ENCODE measurements around the gene TYW1.
"Not testable (repeated sequence)": the region's sequence is repeated elsewhere in the genome, so short reads cannot be mapped to it uniquely, and the experiment has no call there.

The TYW1 gene

GRCh38 chr7:67192123-67192702, 195.6 kb downstream of the TYW1 start:
- DNase-seq, H3K4me3 Mint-ChIP-seq, H3K27me3 Mint-ChIP-seq, CTCF ChIA-PET, H3K27ac Mint-ChIP-seq, H3K9me3 Mint-ChIP-seq: not testable (repeated sequence)
- H3K4me1 Mint-ChIP-seq, result peaks cover 11% of the 10 kb centered on the region
- peaks cover 14% of the 10 kb centered on the region for H3K36me3 Mint-ChIP-seq

GRCh38 chr7:67192889-67193613, 196.4 kb downstream of the TYW1 start:
- CTCF ChIA-PET, H3K27me3 Mint-ChIP-seq, H3K9me3 Mint-ChIP-seq, H3K27ac Mint-ChIP-seq, H3K4me3 Mint-ChIP-seq, DNase-seq: not testable (repeated sequence)
- Mint-ChIP-seq H3K36me3 (peaks cover 14% of the 10 kb centered on the region), H3K4me1 (peaks cover 11% of the 10 kb centered on the region)

GRCh38 chr7:67196176-67196575, 199.5 kb downstream of the TYW1 start:
- H3K36me3 Mint-ChIP-seq, result peaks cover 21% of the 10 kb centered on the region
- H3K4me3 Mint-ChIP-seq, H3K9me3 Mint-ChIP-seq, DNase-seq, H3K4me1 Mint-ChIP-seq, CTCF ChIA-PET, H3K27me3 Mint-ChIP-seq, H3K27ac Mint-ChIP-seq: not testable (repeated sequence)

GRCh38 chr7:67198865-67199526, 202.4 kb downstream of the TYW1 start:
- CTCF ChIA-PET, H3K27me3 Mint-ChIP-seq: not testable (repeated sequence)

GRCh38 chr7:67205772-67206171, 209.1 kb downstream of the TYW1 start:
- H3K9me3 Mint-ChIP-seq, H3K27ac Mint-ChIP-seq, H3K4me3 Mint-ChIP-seq, DNase-seq, H3K27me3 Mint-ChIP-seq, CTCF ChIA-PET, H3K4me1 Mint-ChIP-seq: not testable (repeated sequence)
- H3K36me3 Mint-ChIP-seq, result peaks cover 18% of the 10 kb centered on the region

More at GRCh38 chr7:67198865-67199526, 202.4 kb downstream of the TYW1 start:
- H3K4me1 Mint-ChIP-seq, H3K4me3 Mint-ChIP-seq, H3K27ac Mint-ChIP-seq, H3K9me3 Mint-ChIP-seq, DNase-seq: not testable (repeated sequence)
- H3K36me3 Mint-ChIP-seq, result peaks cover 16% of the 10 kb centered on the region

GRCh38 chr7:67206452-67206851, 209.8 kb downstream of the TYW1 start:
- no peak overlapping the region for H3K4me3 Mint-ChIP-seq
- H3K27ac Mint-ChIP-seq, result no peak overlapping the region
- CTCF ChIA-PET, result no interaction called here
- no peaks in the 10 kb centered on the region for H3K4me1 Mint-ChIP-seq
- peaks cover 4% of the 10 kb centered on the region for H3K9me3 Mint-ChIP-seq
- no peak for DNase-seq
- H3K27me3 Mint-ChIP-seq, result no peaks in the 10 kb centered on the region
- peaks cover 18% of the 10 kb centered on the region for H3K36me3 Mint-ChIP-seq

GRCh38 chr7:67208656-67209055, 212.0 kb downstream of the TYW1 start:
- DNase-seq, H3K27me3 Mint-ChIP-seq, H3K27ac Mint-ChIP-seq, H3K9me3 Mint-ChIP-seq, H3K4me3 Mint-ChIP-seq, CTCF ChIA-PET, H3K4me1 Mint-ChIP-seq: not testable (repeated sequence)
- peaks cover 24% of the 10 kb centered on the region for H3K36me3 Mint-ChIP-seq

GRCh38 chr7:67209256-67209655, 212.6 kb downstream of the TYW1 start:
- Mint-ChIP-seq H3K9me3 (peaks cover 4% of the 10 kb centered on the region), H3K4me1 (no peaks in the 10 kb centered on the region), H3K27ac (no peak overlapping the region), H3K36me3 (peaks cover 24% of the 10 kb centered on the region), H3K4me3 (no peak overlapping the region), H3K27me3 (no peaks in the 10 kb centered on the region)
- DNase-seq, result no peak
- CTCF ChIA-PET, result no interaction called here

GRCh38 chr7:67210567-67210966, 213.9 kb downstream of the TYW1 start:
- no peak overlapping the region for H3K4me3 Mint-ChIP-seq

GRCh38 chr7:67211650-67212330, 215.2 kb downstream of the TYW1 start:
- H3K27me3 Mint-ChIP-seq, H3K4me1 Mint-ChIP-seq, H3K27ac Mint-ChIP-seq, H3K9me3 Mint-ChIP-seq, H3K4me3 Mint-ChIP-seq, CTCF ChIA-PET, DNase-seq: not testable (repeated sequence)
- H3K36me3 Mint-ChIP-seq, result peaks cover 21% of the 10 kb centered on the region

More at GRCh38 chr7:67210567-67210966, 213.9 kb downstream of the TYW1 start:
- H3K27me3 Mint-ChIP-seq, result no peaks in the 10 kb centered on the region
- DNase-seq, result no peak
- CTCF ChIA-PET, result no interaction called here
- no peak overlapping the region for H3K27ac Mint-ChIP-seq
- peaks cover 4% of the 10 kb centered on the region for H3K9me3 Mint-ChIP-seq
- H3K4me1 Mint-ChIP-seq, result no peaks in the 10 kb centered on the region
- H3K36me3 Mint-ChIP-seq, result peaks cover 19% of the 10 kb centered on the region

GRCh38 chr7:67213038-67213437, 216.4 kb downstream of the TYW1 start:
- peaks cover 17% of the 10 kb centered on the region for H3K36me3 Mint-ChIP-seq
- H3K27me3 Mint-ChIP-seq, H3K27ac Mint-ChIP-seq, DNase-seq, H3K4me3 Mint-ChIP-seq, CTCF ChIA-PET, H3K9me3 Mint-ChIP-seq, H3K4me1 Mint-ChIP-seq: not testable (repeated sequence)

- DNase-seq, H3K27me3 Mint-ChIP-seq, H3K4me1 Mint-ChIP-seq, CTCF ChIA-PET, H3K4me3 Mint-ChIP-seq, H3K27ac Mint-ChIP-seq: not testable (repeated sequence)
- peaks cover 23% of the 10 kb centered on the region for H3K36me3 Mint-ChIP-seq
- peaks cover 14% of the 10 kb centered on the region for H3K9me3 Mint-ChIP-seq
Measured at GRCh38 chr7:67223551-67223950, 226.9 kb downstream of the TYW1 start.

- peaks cover 26% of the 10 kb centered on the region for H3K36me3 Mint-ChIP-seq
- H3K4me1 Mint-ChIP-seq, H3K27me3 Mint-ChIP-seq, H3K27ac Mint-ChIP-seq, H3K4me3 Mint-ChIP-seq, CTCF ChIA-PET: not testable (repeated sequence)
- peak; percentile 23 for DNase-seq
- H3K9me3 Mint-ChIP-seq, result peaks cover 14% of the 10 kb centered on the region
Measured at GRCh38 chr7:67226340-67226907, 229.8 kb downstream of the TYW1 start.

- H3K27ac Mint-ChIP-seq, H3K4me1 Mint-ChIP-seq, DNase-seq, CTCF ChIA-PET, H3K4me3 Mint-ChIP-seq, H3K27me3 Mint-ChIP-seq: not testable (repeated sequence)
- Mint-ChIP-seq H3K9me3 (peaks cover 14% of the 10 kb centered on the region), H3K36me3 (peaks cover 26% of the 10 kb centered on the region)
Measured at GRCh38 chr7:67226967-67227366, 230.3 kb downstream of the TYW1 start.

Data from activated naive CD4-positive, alpha-beta T cell treated with anti-CD3 and anti-CD28 coated beads, Interleukin-2, amount 10 ng/mL, durations not matched to agents 7 days and 5 days (primary cell).